NCI-H748 treated with DMSO at 0.1 percent for 48 hours (cell line): ENCODE data around the gene PLAAT1.

Experiments used
- DNase-seq: peaks from one replicate; lab custom pipeline; 2025; lab: John Stamatoyannopoulos, UW

The PLAAT1 gene

GRCh38 chr3:193240850-193241706 is at the start of gene PLAAT1:
Gene PLAAT1 (plus strand): TSS chr3:193241222. CDS start chr3:193255651, 14,429 bp downstream.
- peak; percentile 43 for DNase-seq

- DNase-seq = no peak
Measured at GRCh38 chr3:193194371-193194770, 46.7 kb upstream of the PLAAT1 start.

- no peak for DNase-seq
Measured at GRCh38 chr3:193196746-193197145, 44.3 kb upstream of the PLAAT1 start.

GRCh38 chr3:193207290-193208273 is 33.4 kb upstream of the PLAAT1 start:
- peak; percentile 58 for DNase-seq

GRCh38 chr3:193210618-193211017 is 30.4 kb upstream of the PLAAT1 start:
- no peak for DNase-seq

- DNase-seq = no peak
Measured at GRCh38 chr3:193211173-193211572, 29.8 kb upstream of the PLAAT1 start.

GRCh38 chr3:193211984-193212383 is 29.0 kb upstream of the PLAAT1 start:
- no peak for DNase-seq

DNA sequence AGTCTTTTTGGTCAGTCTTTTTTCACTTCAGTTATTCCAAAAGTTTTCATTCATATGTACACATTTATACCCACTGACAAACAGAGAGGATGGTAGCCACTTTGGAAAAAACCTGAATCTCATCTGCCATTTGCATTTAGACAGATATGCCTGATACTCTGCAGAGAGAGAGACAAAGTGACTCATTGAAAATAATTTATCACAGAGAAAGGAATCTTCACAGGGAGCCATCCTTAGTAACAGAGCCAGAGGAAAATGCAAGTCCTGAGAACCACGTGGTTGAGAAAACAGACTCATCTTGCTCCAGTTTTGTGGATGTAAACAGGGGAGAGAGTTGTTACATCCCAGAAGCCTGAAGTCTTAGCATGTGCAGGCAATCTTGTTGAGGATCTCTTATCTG is 28.2 kb upstream of the PLAAT1 start:
- no peak for DNase-seq

- no peak for DNase-seq
Measured at GRCh38 chr3:193214445-193214844, 26.6 kb upstream of the PLAAT1 start.

DNA sequence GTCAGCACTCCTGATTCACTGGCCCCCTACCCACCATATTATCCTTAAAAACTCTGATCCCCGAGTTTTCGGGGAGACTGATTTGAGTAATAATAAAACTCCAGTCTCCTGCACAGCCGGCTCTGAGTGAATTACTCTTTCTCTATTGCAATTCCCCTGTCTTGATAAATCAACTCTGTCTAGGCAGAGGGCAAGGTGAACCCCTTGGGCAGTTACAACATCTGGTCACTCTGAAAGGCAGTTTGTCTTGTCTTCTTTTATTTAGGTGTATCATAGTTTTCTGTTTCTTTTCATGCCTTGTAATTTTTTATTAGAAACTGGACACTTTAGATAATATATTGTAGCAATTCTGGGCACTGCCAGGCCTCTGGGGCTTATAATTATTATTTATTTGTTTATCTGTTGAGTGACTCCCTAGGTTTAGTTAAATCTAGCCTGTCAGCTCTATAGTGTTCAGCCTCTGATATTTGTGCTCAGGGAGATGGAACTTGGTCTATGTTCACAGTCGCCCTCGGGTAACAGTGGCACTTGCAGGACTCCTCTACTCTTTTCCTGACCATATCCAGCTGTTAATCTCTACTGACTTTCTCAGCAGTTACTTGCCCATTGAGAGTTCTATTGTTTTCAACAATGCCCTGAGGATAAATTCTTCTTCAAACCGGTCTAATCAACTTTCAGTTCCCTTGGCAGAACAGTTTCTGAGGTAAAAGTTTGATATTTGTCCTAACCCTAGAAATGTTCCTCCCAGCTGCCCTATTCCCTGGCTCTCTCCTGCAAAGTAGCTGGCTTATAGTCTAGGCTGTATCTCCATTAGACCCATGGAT is 15.5 kb upstream of the PLAAT1 start:
- DNase-seq = no peak

DNA sequence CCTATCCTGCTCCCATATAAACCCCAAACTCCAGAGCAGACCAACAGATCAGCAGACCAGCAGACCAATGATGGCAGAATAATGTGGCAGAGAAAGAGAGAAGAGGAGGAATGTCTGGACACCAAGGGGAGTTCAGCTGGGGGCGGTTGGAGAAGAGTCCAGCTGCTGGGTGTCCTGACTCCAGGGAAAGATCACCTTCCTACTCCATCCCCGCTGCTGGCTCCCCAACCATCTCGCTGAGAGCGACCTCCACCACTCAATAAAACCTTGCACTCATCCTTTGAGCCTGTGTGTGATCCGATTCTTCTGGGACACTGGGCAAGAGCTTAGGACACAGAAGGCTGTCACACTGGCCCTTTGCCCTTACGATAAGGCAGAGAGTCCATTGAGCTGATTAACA is 12.8 kb upstream of the PLAAT1 start:
- no peak for DNase-seq

GRCh38 chr3:193229851-193230420 is 11.1 kb upstream of the PLAAT1 start:
- DNase-seq = no peak

GRCh38 chr3:193230610-193231009 is 10.4 kb upstream of the PLAAT1 start:
- no peak for DNase-seq

GRCh38 chr3:193231201-193231600 is 9.8 kb upstream of the PLAAT1 start:
- no peak for DNase-seq

GRCh38 chr3:193236599-193236998 is 4.4 kb upstream of the PLAAT1 start:
- DNase-seq = no peak

DNA sequence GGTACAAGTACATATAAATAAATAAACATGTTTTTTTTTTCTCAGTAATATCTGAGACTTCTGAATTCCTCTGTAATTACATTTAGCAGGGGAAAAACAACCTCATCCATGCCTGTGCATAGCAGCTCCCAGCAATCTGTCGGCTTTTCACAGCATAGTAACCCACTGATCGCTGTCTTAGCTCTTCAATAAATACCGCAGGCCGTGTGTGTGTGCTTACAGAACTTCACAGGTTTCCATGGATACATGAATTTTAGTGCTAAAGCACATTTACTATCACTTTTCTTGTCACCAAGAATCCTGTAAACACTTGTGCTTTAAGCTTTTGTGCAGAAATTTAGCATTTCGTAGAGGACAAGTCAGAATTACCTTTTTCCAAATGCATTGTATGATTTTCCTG is 4.0 kb upstream of the PLAAT1 start:
- DNase-seq = no peak

GRCh38 chr3:193240436-193240849 is 579 bp upstream of the PLAAT1 start:
- no peak for DNase-seq

GRCh38 chr3:193241716-193242115 is 694 bp downstream of the PLAAT1 start:
- DNase-seq = no peak

- no peak for DNase-seq
Measured at GRCh38 chr3:193243571-193243970, 2.5 kb downstream of the PLAAT1 start.

DNA sequence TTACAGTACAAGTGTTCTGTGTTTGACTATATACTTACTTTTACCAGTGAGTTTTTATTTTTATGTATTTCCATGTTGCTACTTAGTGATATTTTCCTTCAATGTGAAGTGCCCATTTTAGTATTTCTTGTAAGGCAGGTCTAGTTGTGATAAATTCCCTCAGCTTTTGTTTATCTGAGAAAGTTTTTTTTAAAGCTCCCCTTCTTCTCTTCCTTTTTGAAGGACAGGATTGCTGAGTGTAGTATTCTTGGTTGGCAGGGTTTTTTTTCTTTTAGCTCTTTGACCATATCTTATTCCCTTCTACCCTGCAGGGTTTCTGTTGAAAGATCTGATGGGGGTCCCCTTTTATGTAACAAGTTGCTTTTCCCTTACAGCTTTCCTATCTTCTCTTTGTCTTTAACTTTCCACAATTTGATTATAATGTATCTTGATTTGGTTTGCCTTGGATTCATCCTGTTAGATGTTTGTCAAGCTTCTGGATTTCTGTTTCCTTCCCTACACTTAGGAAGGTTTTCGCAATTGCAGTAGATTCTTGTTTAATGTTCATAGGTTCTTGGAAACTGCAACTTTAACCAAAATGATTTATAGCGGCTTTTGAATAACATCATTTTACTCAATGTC is 7.9 kb downstream of the PLAAT1 start:
- no peak for DNase-seq

- no peak for DNase-seq
Measured at GRCh38 chr3:193250492-193250891, 9.5 kb downstream of the PLAAT1 start.
